CD14-positive monocyte (primary cell): ENCODE measurements around the gene TADA3. TPM values are rescaled to one million over a fixed set of nuclear protein-coding genes. Genes with fewer than 3 reads are reported as not detected.

ENCODE experiments used
- DNase-seq, 3 donors: peaks; one replicate each; pipeline ENCODE4 v3.0.0-alpha.2; 2011 to 2022
- H2AFZ ChIP-seq: 2 replicates; pipeline ENCODE4 v1.6.0; 2012; ENCODE audit warnings: mild to moderate bottlenecking, low read depth, low read length, inconsistent platforms; ENCODE audit not compliant: insufficient read depth, poor library complexity, severe bottlenecking
- H3K27ac ChIP-seq, 2 donors: 1 replicate in 1 of 2; 2 replicates in 1 of 2; pipeline ENCODE4 v1.5.1; 2012 to 2013; ENCODE audit warnings: low read length in 2 of 2, control low read depth in 1 of 2, inconsistent platforms in 1 of 2, low read depth in 1 of 2, mild to moderate bottlenecking in 1 of 2
- H3K27me3 ChIP-seq, 2 donors: one replicate each; pipeline versions ENCODE4 v1.6.0 to v1.6.1; 2011 to 2013; ENCODE audit warnings: low read length in 2 of 2; ENCODE audit not compliant: control insufficient read depth in 2 of 2, insufficient read depth in 2 of 2
- H3K36me3 ChIP-seq, 2 donors: replicated peaks in 1 of 2; 1 replicate in 1 of 2; 2 replicates in 1 of 2; pipeline versions ENCODE4 v1.5.1 to v1.6.1; 2012 to 2013; ENCODE audit warnings: low read length in 2 of 2, control low read depth in 1 of 2, inconsistent platforms in 1 of 2, mild to moderate bottlenecking in 1 of 2; ENCODE audit not compliant: insufficient read depth in 2 of 2, control insufficient read depth in 1 of 2
- H3K4me1 ChIP-seq, 2 donors: 1 replicate in 1 of 2; 2 replicates in 1 of 2; pipeline versions ENCODE4 v1.5.1 to v1.6.1; 2012 to 2013; ENCODE audit warnings: low read length in 2 of 2, control low read depth in 1 of 2, inconsistent platforms in 1 of 2, mild to moderate bottlenecking in 1 of 2, moderate library complexity in 1 of 2; ENCODE audit not compliant: insufficient read depth in 2 of 2, control insufficient read depth in 1 of 2
- H3K4me2 ChIP-seq: replicated peaks from 2 replicates; pipeline ENCODE3; 2012; ENCODE audit warnings: low read length, moderate library complexity, mild to moderate bottlenecking; ENCODE audit not compliant: poor library complexity, severe bottlenecking; ENCODE audit errors: extremely low read depth
- H3K4me3 ChIP-seq, 3 experiments: fragments of 200-600 bp in 1 of 3; sonication (generic) in 1 of 3; replicated peaks in 1 of 3; 1 replicate in 2 of 3; 2 replicates in 1 of 3; pipeline ENCODE4 v1.5.1; 2011 to 2013; ENCODE audit warnings: low read length in 3 of 3, mild to moderate bottlenecking in 3 of 3, control low read depth in 2 of 3, low read depth in 2 of 3, inconsistent platforms in 1 of 3, moderate library complexity in 1 of 3
- H3K79me2 ChIP-seq: 2 replicates; pipeline ENCODE4 v1.6.0; 2012; ENCODE audit warnings: mild to moderate bottlenecking, control low read depth, inconsistent platforms, low read length, moderate library complexity; ENCODE audit not compliant: insufficient read depth
- H3K9ac ChIP-seq: 2 replicates; pipeline ENCODE4 v1.6.0; 2017; ENCODE audit warnings: low read length, mild to moderate bottlenecking; ENCODE audit not compliant: insufficient read depth, poor library complexity, severe bottlenecking
- H3K9me3 ChIP-seq, 2 donors: replicated peaks in 1 of 2; 1 replicate in 1 of 2; 2 replicates in 1 of 2; pipeline versions ENCODE4 v1.5.1 to v1.6.1; 2012 to 2013; ENCODE audit warnings: low read length in 2 of 2, control low read depth in 1 of 2; ENCODE audit not compliant: control insufficient read depth in 1 of 2, insufficient read depth in 1 of 2
- H4K20me1 ChIP-seq: 2 replicates; pipeline ENCODE4 v1.6.0; 2012; ENCODE audit warnings: mild to moderate bottlenecking, low read length, control low read depth, moderate library complexity; ENCODE audit not compliant: insufficient read depth
- H3K27ac Mint-ChIP-seq, 7 donors: one replicate each; pipeline ENCODE4 v1.8.0; 2020; ENCODE audit warnings: mild to moderate bottlenecking in 7 of 7, mixed read lengths in 7 of 7, moderate library complexity in 6 of 7, inconsistent platforms in 2 of 7
- H3K27me3 Mint-ChIP-seq, 3 donors: one replicate each; pipeline ENCODE4 v1.8.0; 2021 to 2022; ENCODE audit warnings: low read depth in 3 of 3, mild to moderate bottlenecking in 3 of 3, mixed read lengths in 3 of 3, moderate library complexity in 3 of 3, inconsistent platforms in 1 of 3
- H3K36me3 Mint-ChIP-seq, 2 donors: one replicate each; pipeline ENCODE4 v1.8.0; 2020; ENCODE audit warnings: mixed read lengths in 2 of 2, inconsistent platforms in 1 of 2, mild to moderate bottlenecking in 1 of 2
- H3K4me1 Mint-ChIP-seq: one replicate; pipeline ENCODE4 v1.8.0; 2020; ENCODE audit warnings: mild to moderate bottlenecking, mixed read lengths
- H3K4me3 Mint-ChIP-seq, 2 donors: one replicate each; pipeline ENCODE4 v1.8.0; 2020; ENCODE audit warnings: mild to moderate bottlenecking in 2 of 2, mixed read lengths in 2 of 2, moderate library complexity in 1 of 2
- H3K9me3 Mint-ChIP-seq, 7 donors: one replicate each; pipeline ENCODE4 v1.8.0; 2020 to 2022; ENCODE audit warnings: mixed read lengths in 7 of 7, mild to moderate bottlenecking in 6 of 7, moderate library complexity in 6 of 7, inconsistent platforms in 2 of 7
- CTCF ChIP-seq: fragments of 200-600 bp; IDR thresholded peaks from one replicate; pipeline ENCODE4 v1.8.0; 2022; ENCODE audit warnings: antibody characterized with exemption, mild to moderate bottlenecking
- WGBS: methylation state at CpG from one replicate; pipeline ENCODE4 v1.1.5; 2013; ENCODE audit warnings: missing lambda C conversion rate; ENCODE audit not compliant: insufficient coverage; 5-methylcytosine and 5-hydroxymethylcytosine counted together
- intact Hi-C, 2 donors: fragments of 100-400 bp; cut with micrococcal nuclease; formaldehyde crosslinking; loops; one replicate each; pipeline versions ENCODE4 v1.15.0 to v1.15.1; 2023
- polyA plus RNA-seq, 3 donors: library from polyadenylated mRNA; depleted of rRNA in 1 of 3; unstranded in 2 of 3; stranded (reverse) in 1 of 3; fragments of 300-500 nt in 2 of 3; fragments of >200 nt in 1 of 3; fragmentation: Illumina TruSeq in 2 of 3; gene quantifications; 1 replicate in 2 of 3; 2 replicates in 1 of 3; pipeline ENCODE4 v1.2.3, GENCODE V29; 2012 to 2021

TADA3 gene
- polyA plus RNA-seq, 3 donors, result 36.1 to 47.2 (median 46.9) TPM

- peak overlapping the region in 1 of 2 donors; percentile 42 for H3K27ac ChIP-seq
- intact Hi-C loops, result no loop called here
- peaks cover 17% of the 10 kb centered on the region in 2 donors for H3K4me1 ChIP-seq
- H3K36me3 Mint-ChIP-seq, result peaks cover 67 to 75% of the 10 kb centered on the region in 2 donors
- WGBS, result 55% methylated on average over 6 of the region's 12 CpGs
- no peaks in the 10 kb centered on the region for H3K9me3 ChIP-seq
- no peak overlapping the region for H2AFZ ChIP-seq
- peaks cover 2% of the 10 kb centered on the region for H3K79me2 ChIP-seq
- H3K4me3 ChIP-seq, result no peak overlapping the region
- H3K27ac Mint-ChIP-seq, result peak overlapping the region in 2 of 7 donors; percentile 63 to 73
- H3K4me2 ChIP-seq, result no peak overlapping the region
- TF ChIP-seq CTCF, result no peak
- H3K9me3 Mint-ChIP-seq, result no peaks in the 10 kb centered on the region
- peaks cover 0 to 6% (median 2%) of the 10 kb centered on the region in 3 donors for H3K27me3 Mint-ChIP-seq
- no peak overlapping the region for H3K9ac ChIP-seq
- peak in 2 of 3 donors; percentile 25 to 39 for DNase-seq
- no peaks in the 10 kb centered on the region for H3K27me3 ChIP-seq
- H3K4me1 Mint-ChIP-seq, result peaks cover 21% of the 10 kb centered on the region
- peaks cover 57 to 70% of the 10 kb centered on the region in 2 donors for H3K36me3 ChIP-seq
- H4K20me1 ChIP-seq, result no peaks in the 10 kb centered on the region
- peak overlapping the region in 1 of 2 donors; percentile 30 for H3K4me3 Mint-ChIP-seq
Observed at GRCh38 chr3:9837701-9838582, 45.7 kb upstream of the TADA3 start.

- H3K36me3 Mint-ChIP-seq, result peaks cover 55 to 76% of the 10 kb centered on the region in 2 donors
- no peak for DNase-seq
- Histone ChIP-seq H3K9ac (no peak overlapping the region), H3K79me2 (no peaks in the 10 kb centered on the region), H3K27me3 (no peaks in the 10 kb centered on the region), H3K4me3 (no peak overlapping the region), H2AFZ (no peak overlapping the region), H3K27ac (no peak overlapping the region), H3K4me1 (peaks cover 11 to 14% of the 10 kb centered on the region in 2 donors), H4K20me1 (no peaks in the 10 kb centered on the region), H3K9me3 (no peaks in the 10 kb centered on the region), H3K4me2 (no peak overlapping the region), H3K36me3 (peaks cover 43 to 63% of the 10 kb centered on the region in 2 donors)
- H3K27me3 Mint-ChIP-seq, result peaks cover 0 to 4% (median 2%) of the 10 kb centered on the region in 3 donors
- TF ChIP-seq CTCF, result no peak
- WGBS, result 94% methylated on average over 15 of the region's 18 CpGs
- intact Hi-C loops, result no loop called here
- no peaks in the 10 kb centered on the region for H3K9me3 Mint-ChIP-seq
- peaks cover 13% of the 10 kb centered on the region for H3K4me1 Mint-ChIP-seq
- no peak overlapping the region for H3K4me3 Mint-ChIP-seq
- peak overlapping the region in 5 of 7 donors; percentile 11 to 64 (median 56) for H3K27ac Mint-ChIP-seq
Observed at GRCh38 chr3:9834520-9835380, 42.5 kb upstream of the TADA3 start.
